Sigmoid colon (tissue), 4 donors: Measurements from ENCODE around the gene GPR45.

ENCODE experiments used
- EP300 ChIP-seq, 4 donors: sonication (generic); formaldehyde crosslinking; IDR thresholded peaks; one replicate each; pipeline ENCODE4 v1.6.1; 2017; ENCODE audit warnings: antibody characterized with exemption in 4 of 4
- POLR2A ChIP-seq, 2 donors: fragments of 450-650 bp; IDR thresholded peaks; one replicate each; pipeline ENCODE4 v1.6.1; 2016; ENCODE audit warnings: antibody characterized with exemption in 2 of 2, mild to moderate bottlenecking in 2 of 2, moderate library complexity in 2 of 2
- TF ChIP-seq, protein P1 (sequence below), 4 experiments: fragments of 450-650 bp in 3 of 4; fragments of 200-600 bp in 1 of 4; IDR thresholded peaks; one replicate each; pipeline ENCODE4 v1.5.1; 2016 to 2019; ENCODE audit warnings: antibody characterized with exemption in 4 of 4, mild to moderate bottlenecking in 3 of 4, moderate library complexity in 2 of 4

DNA sequence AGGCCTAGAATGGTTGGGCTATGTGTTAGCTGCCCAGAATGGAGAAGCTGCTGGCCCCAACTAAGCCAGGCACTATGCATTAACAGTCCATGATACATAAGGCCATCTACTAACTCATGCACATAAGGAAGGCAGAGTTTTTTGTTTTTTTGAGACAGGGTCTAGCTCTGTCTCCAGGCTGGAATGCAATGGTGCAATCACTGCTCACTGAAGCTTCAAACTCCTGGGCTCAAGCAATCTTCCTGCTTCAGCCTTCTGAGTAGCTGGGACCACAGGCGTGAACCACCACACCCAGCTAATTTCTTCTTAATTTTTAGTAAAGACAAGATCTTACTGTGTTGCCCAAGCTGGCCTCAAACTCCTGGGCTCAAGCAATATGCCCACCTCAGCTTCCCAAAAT is 37.6 kb downstream of the GPR45 start:
- TF ChIP-seq, protein P1, sequence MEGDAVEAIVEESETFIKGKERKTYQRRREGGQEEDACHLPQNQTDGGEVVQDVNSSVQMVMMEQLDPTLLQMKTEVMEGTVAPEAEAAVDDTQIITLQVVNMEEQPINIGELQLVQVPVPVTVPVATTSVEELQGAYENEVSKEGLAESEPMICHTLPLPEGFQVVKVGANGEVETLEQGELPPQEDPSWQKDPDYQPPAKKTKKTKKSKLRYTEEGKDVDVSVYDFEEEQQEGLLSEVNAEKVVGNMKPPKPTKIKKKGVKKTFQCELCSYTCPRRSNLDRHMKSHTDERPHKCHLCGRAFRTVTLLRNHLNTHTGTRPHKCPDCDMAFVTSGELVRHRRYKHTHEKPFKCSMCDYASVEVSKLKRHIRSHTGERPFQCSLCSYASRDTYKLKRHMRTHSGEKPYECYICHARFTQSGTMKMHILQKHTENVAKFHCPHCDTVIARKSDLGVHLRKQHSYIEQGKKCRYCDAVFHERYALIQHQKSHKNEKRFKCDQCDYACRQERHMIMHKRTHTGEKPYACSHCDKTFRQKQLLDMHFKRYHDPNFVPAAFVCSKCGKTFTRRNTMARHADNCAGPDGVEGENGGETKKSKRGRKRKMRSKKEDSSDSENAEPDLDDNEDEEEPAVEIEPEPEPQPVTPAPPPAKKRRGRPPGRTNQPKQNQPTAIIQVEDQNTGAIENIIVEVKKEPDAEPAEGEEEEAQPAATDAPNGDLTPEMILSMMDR (IDR thresholded peaks at IDR 0.05), result no peak
- TF ChIP-seq POLR2A (IDR thresholded peaks at IDR 0.05), result no peak
- no peak for TF ChIP-seq EP300 (IDR thresholded peaks at IDR 0.05)
